VCaP (cell line): ENCODE results near the gene ADCY2.

Source experiments
- H3K27ac ChIP-seq: fragments of 450-650 bp; 2 replicates; pipeline ENCODE4 v1.5.1; 2017
- CTCF ChIP-seq: fragments of 450-650 bp; conservative IDR thresholded peaks from 2 replicates; pipeline ENCODE4 v1.5.1; 2017; ENCODE audit warnings: mild to moderate bottlenecking, moderate library complexity

The ADCY2 gene

DNA sequence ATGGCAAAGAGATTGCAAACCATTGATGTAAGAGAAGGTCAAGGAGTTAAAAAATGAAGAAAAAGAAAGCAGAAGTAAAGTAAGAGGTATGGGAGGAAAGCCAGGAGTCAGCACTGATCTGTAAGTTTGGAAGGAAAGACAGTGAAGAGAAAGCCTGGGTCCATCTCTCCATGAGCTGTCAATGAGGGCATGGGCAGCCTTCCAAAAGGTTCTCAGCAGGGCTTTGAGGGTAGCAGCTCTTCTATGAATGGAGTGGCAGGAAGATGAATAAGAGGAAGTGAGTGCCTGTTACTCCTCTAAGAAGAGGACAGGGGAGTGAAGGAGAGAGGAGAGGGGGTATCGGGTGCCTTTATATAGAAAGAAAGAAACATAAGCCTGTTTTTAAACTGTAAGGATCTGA lies 97.1 kb downstream of the ADCY2 start:
- TF ChIP-seq CTCF = no peak
- H3K27ac ChIP-seq = no peak overlapping the region

DNA sequence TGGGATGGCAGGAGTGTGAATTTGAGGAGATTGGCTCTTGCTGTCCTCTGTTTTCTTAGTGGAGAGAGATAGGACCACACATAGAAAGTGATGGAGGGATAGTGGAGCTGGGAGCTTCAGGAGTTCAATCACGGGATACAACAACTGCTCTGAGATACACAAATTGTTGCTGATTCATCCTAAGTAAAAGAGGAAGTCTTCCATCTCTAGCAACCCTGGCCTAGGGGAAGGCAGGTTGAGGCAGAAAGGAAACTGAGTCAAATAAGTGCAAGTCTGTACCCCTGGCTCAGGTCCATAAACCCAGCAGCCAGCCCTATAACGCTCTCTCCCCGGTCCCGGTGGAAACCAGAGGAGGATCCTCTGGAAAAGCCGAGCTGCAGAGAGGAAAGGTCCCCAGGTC lies 97.7 kb downstream of the ADCY2 start:
- TF ChIP-seq CTCF = no peak
- H3K27ac ChIP-seq = no peak overlapping the region

DNA sequence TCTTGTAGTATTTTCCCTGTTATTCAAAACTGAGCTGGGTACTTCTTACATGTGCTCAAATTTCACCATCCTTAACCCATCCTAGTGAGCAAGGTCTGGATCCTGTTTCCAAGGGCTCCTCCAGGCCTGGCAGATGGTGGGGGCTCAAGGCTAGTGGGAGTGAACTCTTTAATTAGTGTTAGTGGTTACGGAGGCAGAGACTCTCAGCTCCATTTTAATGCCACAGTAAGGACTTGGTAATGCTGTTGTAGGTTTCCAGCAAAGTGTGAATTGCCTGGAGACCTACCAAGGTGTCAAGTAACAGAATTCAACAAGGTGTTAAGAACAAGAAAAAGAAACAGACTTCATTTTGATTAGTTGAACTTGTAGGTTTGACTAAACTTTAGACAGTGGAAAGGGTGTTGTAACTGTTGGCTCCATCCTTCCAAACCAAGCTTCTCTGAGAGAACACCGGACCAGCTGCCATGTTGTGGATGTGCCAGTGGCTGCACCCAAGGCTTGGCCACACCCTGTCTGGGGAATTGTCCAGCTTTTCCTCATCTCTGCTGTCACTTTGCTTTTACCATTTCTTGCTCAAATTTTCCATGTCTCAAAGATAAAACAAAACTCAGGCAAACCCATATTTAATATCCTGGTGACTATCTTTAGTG lies 98.7 kb downstream of the ADCY2 start:
- no peak for TF ChIP-seq CTCF
- no peak overlapping the region for H3K27ac ChIP-seq

GRCh38 chr5:7495131-7495517 lies 99.2 kb downstream of the ADCY2 start:
- no peak for TF ChIP-seq CTCF
- no peak overlapping the region for H3K27ac ChIP-seq

- H3K27ac ChIP-seq = no peak overlapping the region
- no peak for TF ChIP-seq CTCF
Measured at GRCh38 chr5:7500256-7500655, 104.3 kb downstream of the ADCY2 start.

DNA sequence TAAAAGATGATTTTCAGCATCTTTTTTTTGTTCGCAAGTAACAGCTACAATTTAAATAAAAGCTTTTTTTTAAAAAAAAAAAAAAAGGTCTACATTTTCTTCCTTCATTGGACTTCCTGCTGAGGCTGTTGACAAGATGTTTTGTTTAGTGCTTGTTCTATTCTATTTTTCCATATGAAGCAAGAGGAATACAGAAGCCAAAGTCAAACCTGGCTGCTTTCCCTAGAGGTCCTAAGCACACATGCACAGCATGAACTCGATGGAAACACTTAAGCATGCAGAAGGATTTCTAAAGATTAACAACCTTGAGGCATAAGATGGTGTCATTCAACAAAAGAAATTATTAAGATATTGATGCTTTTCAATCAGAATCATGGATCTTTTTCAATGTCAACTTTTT lies 105.1 kb downstream of the ADCY2 start:
- no peak for TF ChIP-seq CTCF
- H3K27ac ChIP-seq = no peak overlapping the region

- TF ChIP-seq CTCF = no peak
Measured at GRCh38 chr5:7503564-7503963, 107.6 kb downstream of the ADCY2 start.

More at GRCh38 chr5:7503564-7503963, 107.6 kb downstream of the ADCY2 start:
- no peak overlapping the region for H3K27ac ChIP-seq
